Measurements from ENCODE around the gene NBDY.
"Not testable (repeated sequence)": the region's sequence is repeated elsewhere in the genome, so short reads cannot be mapped to it uniquely, and the experiment has no call there.

Gene NBDY

DNA sequence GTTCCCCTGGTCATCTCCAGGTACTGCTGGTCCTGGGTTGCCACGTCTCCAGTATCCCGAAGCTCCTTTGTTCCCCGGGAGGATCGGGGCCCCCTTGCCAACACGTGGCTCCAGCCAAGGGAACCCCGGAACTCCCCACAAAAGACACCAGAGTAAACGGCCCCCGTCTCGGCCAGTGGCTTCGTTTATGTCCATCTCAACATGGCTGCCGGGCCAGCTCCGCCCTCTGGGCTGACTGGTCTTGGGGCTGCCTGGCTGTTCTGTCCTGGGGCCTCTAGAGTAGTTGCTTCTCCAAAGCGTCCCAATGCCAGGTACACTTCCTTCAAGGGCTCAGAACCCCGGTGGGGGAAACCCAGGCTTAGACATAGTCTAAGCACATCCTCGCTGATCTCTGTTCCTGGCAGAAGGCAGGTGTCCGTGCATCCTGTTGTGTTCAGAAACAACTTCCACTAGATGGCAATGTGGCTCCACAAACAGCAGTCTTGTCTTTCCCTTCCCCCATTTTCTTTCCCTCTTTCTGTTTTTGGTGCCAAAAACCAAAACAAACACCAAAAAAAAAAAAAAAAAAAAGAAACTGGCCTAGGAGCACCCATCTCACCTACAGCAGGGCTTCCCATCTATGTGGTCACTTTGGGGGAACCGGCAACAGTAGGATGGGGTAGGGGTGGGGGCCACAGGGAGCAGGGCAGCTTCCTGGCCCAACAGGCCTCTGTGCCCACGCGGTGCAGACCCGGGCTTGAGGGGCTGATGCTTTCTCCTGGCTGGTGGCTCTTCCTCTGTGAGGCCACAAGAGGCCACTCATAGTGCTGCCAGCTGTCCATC is 35.3 kb downstream of the NBDY start:
- H3K4me3 ChIP-seq (ENCODE audit: low read depth, low read length): peak overlapping the region; percentile 64
- TF ChIP-seq CTCF (IDR thresholded peaks at IDR 0.05; ENCODE audit: borderline replicate concordance, insufficient read depth, low read depth, low read length): peak; percentile 55

DNA sequence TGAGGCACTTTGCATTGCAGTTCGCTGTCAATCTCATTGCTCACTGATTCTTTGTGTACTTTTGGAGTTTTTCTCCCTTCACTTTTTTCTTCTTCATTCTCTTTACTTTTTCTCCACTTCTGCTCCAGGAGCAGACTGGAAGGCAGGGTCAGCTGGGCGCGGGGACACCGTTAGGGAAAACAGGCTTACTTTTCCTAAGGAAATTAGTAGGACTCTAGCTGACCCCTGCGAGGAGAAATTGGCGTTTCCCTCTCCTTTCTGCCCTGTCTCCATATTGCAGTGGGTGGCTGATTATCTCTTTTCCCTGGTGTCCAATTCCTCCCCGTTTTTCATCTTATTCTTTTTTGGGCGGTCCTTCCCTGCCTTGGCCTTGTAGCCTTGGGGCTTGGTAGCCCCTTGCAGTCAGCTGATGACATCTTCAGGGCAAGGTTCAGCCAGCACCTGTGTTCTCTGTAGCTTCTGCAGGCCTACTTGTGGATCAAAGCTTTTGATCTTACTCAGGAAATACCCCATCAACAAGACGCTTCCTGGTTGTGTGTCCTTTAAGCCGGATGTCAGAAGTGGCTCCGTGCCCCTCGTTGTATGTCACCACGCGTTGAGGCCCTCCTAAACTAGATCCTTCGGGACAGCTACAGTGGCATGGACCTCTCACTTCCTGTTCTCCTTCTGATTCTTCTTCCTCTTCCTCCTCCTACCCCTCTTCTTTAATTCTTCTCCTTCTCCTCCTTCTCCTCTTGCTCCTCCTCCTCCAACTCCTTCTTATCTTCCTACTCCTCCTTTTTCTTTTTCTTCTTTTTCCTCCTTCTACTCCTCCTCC is 36.1 kb downstream of the NBDY start:
- TF ChIP-seq CTCF (IDR thresholded peaks at IDR 0.05; ENCODE audit: borderline replicate concordance, insufficient read depth, low read depth, low read length): no peak
- no peak overlapping the region for H3K4me3 ChIP-seq (ENCODE audit: low read depth, low read length)

GRCh38 chrX:56765811-56766553 is 36.9 kb downstream of the NBDY start:
- H3K4me3 ChIP-seq (ENCODE audit: low read depth, low read length): no peak overlapping the region
- no peak for TF ChIP-seq CTCF (IDR thresholded peaks at IDR 0.05; ENCODE audit: borderline replicate concordance, insufficient read depth, low read depth, low read length)

- H3K4me3 ChIP-seq (ENCODE audit: low read depth, low read length): peak overlapping the region; percentile 50
- TF ChIP-seq CTCF (IDR thresholded peaks at IDR 0.05; ENCODE audit: borderline replicate concordance, insufficient read depth, low read depth, low read length): no peak
Observed at GRCh38 chrX:56766554-56767347, 37.7 kb downstream of the NBDY start.

DNA sequence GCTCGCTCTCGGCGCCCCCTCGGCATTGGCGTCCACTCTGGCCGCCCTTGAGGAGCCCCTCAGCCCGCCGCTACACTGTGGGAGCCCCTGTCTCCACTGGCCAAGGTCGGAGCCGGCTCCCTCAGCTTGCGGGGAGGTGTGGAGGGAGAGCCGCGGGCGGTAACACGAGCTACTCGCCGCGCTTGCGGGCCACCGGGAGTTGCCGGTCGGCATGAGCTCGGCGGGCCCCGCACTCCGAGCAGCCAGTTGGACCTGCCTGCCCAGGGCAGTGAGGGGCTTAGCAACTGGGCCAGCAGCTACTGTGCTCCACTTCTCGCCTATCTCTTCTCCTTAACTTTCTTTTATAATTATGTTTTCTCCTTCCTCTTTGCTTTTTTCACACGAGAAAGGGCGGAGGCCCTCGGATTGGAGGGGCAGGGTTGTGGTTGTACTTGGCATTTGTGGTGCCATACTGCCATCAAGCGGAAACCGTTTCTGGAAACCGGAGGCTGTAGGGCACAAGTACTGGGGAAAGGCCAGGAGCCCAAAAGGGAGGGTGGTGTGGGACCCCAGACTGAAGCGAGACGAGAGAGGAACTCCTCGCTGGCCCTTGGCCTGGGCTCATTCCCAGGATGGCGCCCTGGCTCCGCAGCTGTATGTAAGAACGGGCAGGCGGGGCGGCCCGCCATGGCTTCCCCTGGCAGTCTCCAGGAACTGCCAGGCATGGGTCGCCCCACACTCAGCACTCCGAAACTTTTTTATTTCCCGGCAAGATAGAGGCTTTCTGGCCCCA is 38.5 kb downstream of the NBDY start:
- H3K4me3 ChIP-seq (ENCODE audit: low read depth, low read length): peak overlapping the region; percentile 50

DNA sequence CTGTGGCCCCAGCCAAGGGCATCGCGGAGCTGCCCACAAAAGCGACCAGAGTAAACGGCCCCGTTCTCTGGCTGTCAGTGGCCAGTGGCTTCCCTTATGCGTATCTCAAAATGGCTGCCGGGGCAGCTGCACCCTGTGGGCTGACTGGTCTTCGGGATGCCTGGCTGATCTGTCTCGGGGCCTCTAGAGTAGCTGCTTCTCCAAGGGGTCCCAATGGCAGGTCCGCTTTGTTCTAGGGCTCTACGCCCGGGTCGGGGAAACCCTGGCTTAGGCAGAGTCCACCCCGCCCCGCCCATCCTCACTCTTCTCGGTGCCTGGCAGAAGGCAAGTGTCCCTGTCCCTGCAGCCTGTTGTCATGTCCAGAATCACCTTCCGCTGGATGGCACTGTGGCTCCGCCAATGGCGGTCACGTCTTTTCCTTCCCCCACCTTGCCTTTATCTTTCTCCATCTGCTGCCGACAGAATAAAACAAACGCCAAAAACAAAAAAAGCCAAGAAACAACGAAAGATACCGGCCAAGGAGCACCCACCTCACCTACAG is 39.1 kb downstream of the NBDY start:
- not testable (repeated sequence) for H3K4me3 ChIP-seq (ENCODE audit: low read depth, low read length)

GRCh38 chrX:56772675-56773521 is 43.9 kb downstream of the NBDY start:
- H3K4me3 ChIP-seq (ENCODE audit: low read depth, low read length): not testable (repeated sequence)

DNA sequence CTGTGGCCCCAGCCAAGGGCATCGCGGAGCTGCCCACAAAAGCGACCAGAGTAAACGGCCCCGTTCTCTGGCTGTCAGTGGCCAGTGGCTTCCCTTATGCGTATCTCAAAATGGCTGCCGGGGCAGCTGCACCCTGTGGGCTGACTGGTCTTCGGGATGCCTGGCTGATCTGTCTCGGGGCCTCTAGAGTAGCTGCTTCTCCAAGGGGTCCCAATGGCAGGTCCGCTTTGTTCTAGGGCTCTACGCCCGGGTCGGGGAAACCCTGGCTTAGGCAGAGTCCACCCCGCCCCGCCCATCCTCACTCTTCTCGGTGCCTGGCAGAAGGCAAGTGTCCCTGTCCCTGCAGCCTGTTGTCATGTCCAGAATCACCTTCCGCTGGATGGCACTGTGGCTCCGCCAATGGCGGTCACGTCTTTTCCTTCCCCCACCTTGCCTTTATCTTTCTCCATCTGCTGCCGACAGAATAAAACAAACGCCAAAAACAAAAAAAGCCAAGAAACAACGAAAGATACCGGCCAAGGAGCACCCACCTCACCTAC is 44.5 kb downstream of the NBDY start:
- H3K4me3 ChIP-seq (ENCODE audit: low read depth, low read length): not testable (repeated sequence)

- H3K4me3 ChIP-seq (ENCODE audit: low read depth, low read length): not testable (repeated sequence)
Observed at GRCh38 chrX:56778099-56778923, 49.3 kb downstream of the NBDY start.

- H3K4me3 ChIP-seq (ENCODE audit: low read depth, low read length): not testable (repeated sequence)
Observed at GRCh38 chrX:56778924-56779468, 50.0 kb downstream of the NBDY start.
